Ishikawa (cell line): ENCODE results near the gene PIN4.

Experiments
- CEBPB ChIP-seq: IDR thresholded peaks from 2 replicates; pipeline ENCODE4 v1.6.1; 2012
- CREB1 ChIP-seq: IDR thresholded peaks from 2 replicates; pipeline ENCODE4 v1.6.1; 2012; ENCODE audit warnings: low read depth
- EGR1 ChIP-seq: IDR thresholded peaks from 2 replicates; pipeline ENCODE4 v1.6.1; 2012
- EP300 ChIP-seq: IDR thresholded peaks from 2 replicates; pipeline ENCODE4 v1.6.1; 2012; ENCODE audit warnings: borderline replicate concordance
- FOXM1 ChIP-seq: IDR thresholded peaks from 2 replicates; pipeline ENCODE4 v1.6.1; 2012; ENCODE audit warnings: low read depth, borderline replicate concordance
- NFIC ChIP-seq: IDR thresholded peaks from 2 replicates; pipeline ENCODE4 v1.6.1; 2012
- RAD21 ChIP-seq: IDR thresholded peaks from 2 replicates; pipeline ENCODE4 v1.6.1; 2012; ENCODE audit warnings: low read depth
- TAF1 ChIP-seq: IDR thresholded peaks from 2 replicates; pipeline ENCODE4 v1.6.1; 2012; ENCODE audit warnings: low read depth, mild to moderate bottlenecking
- TCF12 ChIP-seq: IDR thresholded peaks from 2 replicates; pipeline ENCODE4 v1.6.1; 2012; ENCODE audit warnings: low read depth
- TEAD4 ChIP-seq: IDR thresholded peaks from 2 replicates; pipeline ENCODE4 v1.6.1; 2012
- YY1 ChIP-seq: IDR thresholded peaks from 2 replicates; pipeline ENCODE4 v1.6.1; 2012; ENCODE audit warnings: low read depth
- ZBTB7A ChIP-seq: IDR thresholded peaks from 2 replicates; pipeline ENCODE4 v1.6.1; 2012; ENCODE audit warnings: low read depth
- TF ChIP-seq, protein P1 (sequence below): IDR thresholded peaks from 2 replicates; pipeline ENCODE4 v1.6.1; 2012
- TF ChIP-seq, protein P2 (sequence below): IDR thresholded peaks from 2 replicates; pipeline ENCODE4 v1.6.1; 2012
- TF ChIP-seq, protein P3 (sequence below): IDR thresholded peaks from 2 replicates; pipeline ENCODE4 v1.6.1; 2012; ENCODE audit warnings: low read depth, mild to moderate bottlenecking

PIN4 gene

DNA sequence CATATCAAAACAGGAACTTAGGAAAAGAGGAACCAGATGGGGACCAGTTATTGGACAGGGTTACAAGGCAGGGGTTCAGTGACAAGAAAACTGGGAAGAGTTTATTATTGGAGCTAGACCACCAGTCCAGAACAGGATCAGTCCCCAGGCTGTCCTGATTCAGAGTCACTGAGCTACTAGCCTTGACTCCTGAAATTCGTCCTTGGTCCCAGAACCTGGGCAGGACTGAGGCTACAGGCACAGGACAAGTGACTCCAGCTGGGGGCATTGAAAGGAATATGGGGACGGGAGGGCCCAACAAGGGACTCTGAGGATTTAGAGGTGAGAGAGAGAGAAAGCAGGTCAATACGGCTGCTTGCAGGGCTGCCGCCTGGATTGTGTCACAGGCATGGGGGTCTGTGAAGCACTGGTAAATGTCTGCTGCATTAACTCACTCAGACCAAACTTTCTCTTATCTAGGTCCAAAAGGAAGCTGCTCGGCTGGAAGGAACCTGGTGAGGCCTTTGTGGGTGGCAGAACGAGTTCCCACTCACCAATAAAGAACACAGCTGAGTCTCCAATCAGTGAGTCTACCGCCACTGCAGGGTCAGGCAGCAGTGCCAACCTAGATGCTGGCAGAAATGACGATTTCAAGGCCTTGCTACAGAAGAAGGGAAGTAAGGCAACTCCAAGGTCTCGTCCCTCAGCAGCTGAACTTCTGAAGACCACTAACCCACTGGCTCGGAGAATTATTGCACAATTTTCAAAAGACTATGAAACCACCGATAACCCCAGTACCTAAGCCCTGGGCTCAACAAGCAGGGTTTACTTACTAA, 38.6 kb upstream of the PIN4 start:
- TF ChIP-seq TEAD4 = no peak
- TF ChIP-seq FOXM1 = no peak
- TF ChIP-seq YY1 = no peak
- TF ChIP-seq TAF1 = no peak
- TF ChIP-seq, protein P1, sequence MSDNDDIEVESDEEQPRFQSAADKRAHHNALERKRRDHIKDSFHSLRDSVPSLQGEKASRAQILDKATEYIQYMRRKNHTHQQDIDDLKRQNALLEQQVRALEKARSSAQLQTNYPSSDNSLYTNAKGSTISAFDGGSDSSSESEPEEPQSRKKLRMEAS = no peak
- no peak for TF ChIP-seq CEBPB
- TF ChIP-seq ZBTB7A = no peak
- TF ChIP-seq CREB1 = no peak

DNA sequence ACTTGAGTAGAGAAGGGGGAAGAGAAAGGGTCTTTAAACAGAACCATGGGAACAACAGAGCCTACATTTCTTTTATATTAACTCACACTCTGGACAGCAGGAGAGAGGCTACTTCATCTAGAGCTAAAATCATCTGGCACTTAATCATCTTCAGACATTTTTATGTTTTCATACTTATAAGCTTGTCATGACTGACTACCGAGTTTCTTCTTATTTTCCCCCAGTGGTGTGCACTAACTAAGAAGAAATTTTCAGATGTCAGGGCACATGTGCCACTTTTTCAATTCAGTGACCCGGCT, 38.0 kb upstream of the PIN4 start:
- TF ChIP-seq CREB1 (no peak), CEBPB (no peak), TCF12 (no peak), TAF1 (no peak), ZBTB7A (no peak), EGR1 (no peak)
- TF ChIP-seq, protein P1 = no peak
- TF ChIP-seq, protein P2, sequence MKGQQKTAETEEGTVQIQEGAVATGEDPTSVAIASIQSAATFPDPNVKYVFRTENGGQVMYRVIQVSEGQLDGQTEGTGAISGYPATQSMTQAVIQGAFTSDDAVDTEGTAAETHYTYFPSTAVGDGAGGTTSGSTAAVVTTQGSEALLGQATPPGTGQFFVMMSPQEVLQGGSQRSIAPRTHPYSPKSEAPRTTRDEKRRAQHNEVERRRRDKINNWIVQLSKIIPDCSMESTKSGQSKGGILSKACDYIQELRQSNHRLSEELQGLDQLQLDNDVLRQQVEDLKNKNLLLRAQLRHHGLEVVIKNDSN = no peak

DNA sequence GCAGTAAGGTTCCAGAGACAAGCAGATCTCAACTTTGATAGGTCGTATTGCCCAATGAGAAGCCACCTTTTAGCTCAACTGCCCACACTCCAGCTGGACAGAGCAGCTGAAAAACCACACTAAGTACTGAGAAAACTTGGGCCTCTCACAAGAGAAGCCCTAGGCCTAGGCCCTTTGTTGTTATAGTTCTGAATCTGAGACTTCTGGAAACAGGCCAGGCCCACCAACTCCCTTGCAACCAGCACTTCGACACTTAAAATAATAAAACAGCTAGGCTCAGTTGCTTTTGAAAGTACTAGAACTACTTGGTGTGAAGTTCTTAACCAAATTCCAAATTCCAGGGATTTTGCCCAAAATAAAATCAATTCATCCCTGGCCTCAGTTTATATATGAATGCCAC, 36.4 kb upstream of the PIN4 start:
- TF ChIP-seq TAF1 = no peak
- TF ChIP-seq TCF12 = no peak
- TF ChIP-seq NFIC = no peak
- no peak for TF ChIP-seq FOXM1
- TF ChIP-seq, protein P2 = no peak
- TF ChIP-seq, protein P1 = no peak
- no peak for TF ChIP-seq YY1
- TF ChIP-seq EP300 = no peak
- TF ChIP-seq TEAD4 = no peak
- TF ChIP-seq, protein P3, sequence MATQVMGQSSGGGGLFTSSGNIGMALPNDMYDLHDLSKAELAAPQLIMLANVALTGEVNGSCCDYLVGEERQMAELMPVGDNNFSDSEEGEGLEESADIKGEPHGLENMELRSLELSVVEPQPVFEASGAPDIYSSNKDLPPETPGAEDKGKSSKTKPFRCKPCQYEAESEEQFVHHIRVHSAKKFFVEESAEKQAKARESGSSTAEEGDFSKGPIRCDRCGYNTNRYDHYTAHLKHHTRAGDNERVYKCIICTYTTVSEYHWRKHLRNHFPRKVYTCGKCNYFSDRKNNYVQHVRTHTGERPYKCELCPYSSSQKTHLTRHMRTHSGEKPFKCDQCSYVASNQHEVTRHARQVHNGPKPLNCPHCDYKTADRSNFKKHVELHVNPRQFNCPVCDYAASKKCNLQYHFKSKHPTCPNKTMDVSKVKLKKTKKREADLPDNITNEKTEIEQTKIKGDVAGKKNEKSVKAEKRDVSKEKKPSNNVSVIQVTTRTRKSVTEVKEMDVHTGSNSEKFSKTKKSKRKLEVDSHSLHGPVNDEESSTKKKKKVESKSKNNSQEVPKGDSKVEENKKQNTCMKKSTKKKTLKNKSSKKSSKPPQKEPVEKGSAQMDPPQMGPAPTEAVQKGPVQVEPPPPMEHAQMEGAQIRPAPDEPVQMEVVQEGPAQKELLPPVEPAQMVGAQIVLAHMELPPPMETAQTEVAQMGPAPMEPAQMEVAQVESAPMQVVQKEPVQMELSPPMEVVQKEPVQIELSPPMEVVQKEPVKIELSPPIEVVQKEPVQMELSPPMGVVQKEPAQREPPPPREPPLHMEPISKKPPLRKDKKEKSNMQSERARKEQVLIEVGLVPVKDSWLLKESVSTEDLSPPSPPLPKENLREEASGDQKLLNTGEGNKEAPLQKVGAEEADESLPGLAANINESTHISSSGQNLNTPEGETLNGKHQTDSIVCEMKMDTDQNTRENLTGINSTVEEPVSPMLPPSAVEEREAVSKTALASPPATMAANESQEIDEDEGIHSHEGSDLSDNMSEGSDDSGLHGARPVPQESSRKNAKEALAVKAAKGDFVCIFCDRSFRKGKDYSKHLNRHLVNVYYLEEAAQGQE = no peak
- no peak for TF ChIP-seq CREB1
- no peak for TF ChIP-seq CEBPB
- TF ChIP-seq EGR1 = no peak
- no peak for TF ChIP-seq RAD21
- no peak for TF ChIP-seq ZBTB7A

DNA sequence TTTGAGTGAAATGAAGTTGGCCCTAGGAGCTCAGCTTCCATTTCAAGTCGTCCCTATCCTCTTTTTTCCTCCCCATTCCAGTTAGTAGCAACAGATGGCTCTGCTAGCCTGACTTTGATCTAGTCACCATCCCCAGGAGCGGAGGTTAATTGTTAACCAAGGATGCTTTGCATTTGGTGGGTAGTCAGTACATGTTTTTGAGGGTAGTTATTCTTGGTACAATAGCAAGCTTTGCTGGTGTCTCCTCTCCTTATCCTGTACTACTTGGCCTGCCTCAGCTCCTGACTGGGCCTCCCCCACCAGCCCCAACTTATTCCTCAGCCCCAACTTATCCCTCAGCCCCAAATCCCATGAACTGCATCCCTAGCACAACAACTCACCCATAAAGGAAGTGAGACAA, 35.0 kb upstream of the PIN4 start:
- TF ChIP-seq TCF12 (no peak), FOXM1 (no peak), TEAD4 (no peak), TAF1 (no peak), EP300 (no peak), ZBTB7A (no peak), RAD21 (no peak), NFIC (no peak), CREB1 (no peak), YY1 (no peak), CEBPB (no peak), EGR1 (no peak)
- TF ChIP-seq, protein P3 = no peak
- TF ChIP-seq, protein P1 = no peak
- TF ChIP-seq, protein P2 = no peak

DNA sequence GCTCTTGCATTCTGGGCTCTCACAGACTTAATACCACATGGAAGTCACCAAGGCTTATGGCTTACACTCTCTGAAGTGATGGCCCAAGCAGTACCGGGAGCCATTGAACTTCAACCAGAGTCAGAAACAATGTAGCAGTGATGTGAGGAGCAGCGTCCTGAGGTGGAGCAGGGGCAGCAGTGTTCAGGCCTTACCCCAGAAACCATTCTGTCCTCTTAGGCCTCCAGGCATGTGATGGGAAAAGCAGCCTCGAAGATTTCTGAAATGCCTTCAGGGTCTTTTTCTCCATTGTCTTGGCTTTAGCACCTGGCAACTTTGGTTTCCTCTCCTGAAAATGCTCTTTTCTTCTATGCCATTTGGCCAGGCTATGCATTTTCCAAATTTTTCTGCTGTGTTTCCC, 22.8 kb upstream of the PIN4 start:
- no peak for TF ChIP-seq EP300
- TF ChIP-seq CREB1 = no peak
- TF ChIP-seq RAD21 = no peak
- TF ChIP-seq CEBPB = no peak
- TF ChIP-seq, protein P2 = no peak
- TF ChIP-seq TCF12 = no peak
- TF ChIP-seq, protein P1 = no peak
